Parathyroid adenoma (tissue), 2 donors: ENCODE measurements around the gene PCDHGA4.

Experiments used
- H2AFZ ChIP-seq: fragments of 300-600 bp; sonication (generic); one replicate; pipeline ENCODE4 v1.7.0; 2017; ENCODE audit warnings: antibody characterized with exemption, mild to moderate bottlenecking
- H3K27ac ChIP-seq: fragments of 300-600 bp; sonication (generic); one replicate; pipeline ENCODE4 v1.7.0; 2017
- H3K27me3 ChIP-seq: fragments of 300-600 bp; sonication (generic); one replicate; pipeline ENCODE4 v1.7.0; 2017; ENCODE audit warnings: low read length; ENCODE audit not compliant: control insufficient read depth, insufficient read depth
- H3K36me3 ChIP-seq: fragments of 300-600 bp; sonication (generic); one replicate; pipeline ENCODE4 v1.7.0; 2017; ENCODE audit warnings: low read length; ENCODE audit not compliant: control insufficient read depth, insufficient read depth
- H3K4me1 ChIP-seq: fragments of 300-600 bp; sonication (generic); one replicate; pipeline ENCODE4 v1.7.0; 2017; ENCODE audit warnings: control low read depth
- H3K4me2 ChIP-seq: fragments of 300-600 bp; sonication (generic); one replicate; pipeline ENCODE4 v1.7.0; 2017; ENCODE audit warnings: low read length
- H3K4me3 ChIP-seq: fragments of 300-600 bp; sonication (generic); one replicate; pipeline ENCODE4 v1.7.0; 2017; ENCODE audit warnings: low read depth, low read length
- H3K79me2 ChIP-seq: fragments of 300-600 bp; sonication (generic); one replicate; pipeline ENCODE4 v1.7.0; 2017; ENCODE audit warnings: control low read depth
- H3K9ac ChIP-seq: fragments of 300-600 bp; sonication (generic); one replicate; pipeline ENCODE4 v1.7.0; 2017; ENCODE audit warnings: mild to moderate bottlenecking
- H3K9me3 ChIP-seq: fragments of 300-600 bp; sonication (generic); one replicate; pipeline ENCODE4 v1.7.0; 2017; ENCODE audit warnings: low read length; ENCODE audit not compliant: control insufficient read depth
- CTCF ChIP-seq: fragments of 300-600 bp; sonication (generic); IDR thresholded peaks from one replicate; pipeline ENCODE4 v1.7.0; 2017; ENCODE audit warnings: antibody characterized with exemption, mild to moderate bottlenecking
- donor health status: primary hyperparathyroidism.

The PCDHGA4 gene

GRCh38 chr5:141359790-141360426 is 5.1 kb downstream of the PCDHGA4 start, which contains the start of gene PCDHGB2:
Gene PCDHGB2, plus strand, starts transcription at chr5:141359994. Its CDS starts 142 bp downstream, at chr5:141360136.
- Histone ChIP-seq H3K9me3 (peaks cover 5% of the 10 kb centered on the region), H3K27me3 (no peaks in the 10 kb centered on the region)

GRCh38 chr5:141360685-141361084 is 5.9 kb downstream of the PCDHGA4 start:
- no peak for TF ChIP-seq CTCF
- peaks cover 5% of the 10 kb centered on the region for H3K9me3 ChIP-seq
- no peaks in the 10 kb centered on the region for H3K27me3 ChIP-seq
- H2AFZ ChIP-seq: no peak overlapping the region
- H3K27ac ChIP-seq: no peak overlapping the region
- peaks cover 7% of the 10 kb centered on the region for H3K36me3 ChIP-seq
- no peaks in the 10 kb centered on the region for H3K79me2 ChIP-seq
- H3K9ac ChIP-seq: no peak overlapping the region
- H3K4me1 ChIP-seq: no peaks in the 10 kb centered on the region
- no peak overlapping the region for H3K4me3 ChIP-seq
- no peak overlapping the region for H3K4me2 ChIP-seq

More at GRCh38 chr5:141359790-141360426, 5.1 kb downstream of the PCDHGA4 start, which contains the start of gene PCDHGB2:
- peaks cover 7% of the 10 kb centered on the region for H3K36me3 ChIP-seq
- no peaks in the 10 kb centered on the region for H3K4me1 ChIP-seq
- no peak for TF ChIP-seq CTCF
- H2AFZ ChIP-seq: no peak within 1 kb of the TSS
- no peaks in the 10 kb centered on the region for H3K79me2 ChIP-seq
- H3K27ac ChIP-seq: peak within 1 kb of the TSS; percentile 43
- H3K4me3 ChIP-seq: no peak within 1 kb of the TSS
- no peak within 1 kb of the TSS for H3K4me2 ChIP-seq
- no peak within 1 kb of the TSS for H3K9ac ChIP-seq

GRCh38 chr5:141362719-141363118 is 7.9 kb downstream of the PCDHGA4 start:
- Histone ChIP-seq H3K27ac (no peak overlapping the region), H3K4me2 (no peak overlapping the region), H3K4me3 (no peak overlapping the region), H3K27me3 (no peaks in the 10 kb centered on the region), H3K9ac (no peak overlapping the region), H2AFZ (no peak overlapping the region), H3K79me2 (no peaks in the 10 kb centered on the region), H3K36me3 (peaks cover 2% of the 10 kb centered on the region), H3K4me1 (no peaks in the 10 kb centered on the region), H3K9me3 (no peaks in the 10 kb centered on the region)
- no peak for TF ChIP-seq CTCF

GRCh38 chr5:141363952-141364660 is 9.3 kb downstream of the PCDHGA4 start, which contains the start of gene PCDHGA5:
Gene PCDHGA5, plus strand, starts transcription at chr5:141364162. Its CDS starts 169 bp downstream, at chr5:141364331.
- peak; percentile 15 for TF ChIP-seq CTCF
- H3K27me3 ChIP-seq: no peaks in the 10 kb centered on the region
- H3K4me1 ChIP-seq: no peaks in the 10 kb centered on the region
- H3K9ac ChIP-seq: no peak within 1 kb of the TSS
- H3K79me2 ChIP-seq: no peaks in the 10 kb centered on the region
- no peak within 1 kb of the TSS for H3K4me2 ChIP-seq
- H3K4me3 ChIP-seq: no peak within 1 kb of the TSS
- H3K27ac ChIP-seq: no peak within 1 kb of the TSS
- H2AFZ ChIP-seq: peak within 1 kb of the TSS; percentile 7
- peaks cover 2% of the 10 kb centered on the region for H3K36me3 ChIP-seq
- no peaks in the 10 kb centered on the region for H3K9me3 ChIP-seq
